DND-41 (cell line): Measurements from ENCODE around the gene NRG2.

Experiments
- EZH2 ChIP-seq: IDR thresholded peaks from 3 replicates; pipeline ENCODE4 v1.6.1; 2012; ENCODE audit warnings: borderline replicate concordance, low read depth, mild to moderate bottlenecking, moderate library complexity, low read length, inconsistent platforms; ENCODE audit not compliant: severe bottlenecking
- TF ChIP-seq, protein P1 (sequence below): IDR thresholded peaks from 2 replicates; pipeline ENCODE4 v1.5.1; 2012; ENCODE audit warnings: borderline replicate concordance, low read length, moderate library complexity, mild to moderate bottlenecking; ENCODE audit not compliant: poor library complexity, severe bottlenecking; ENCODE audit errors: extremely low read depth

GRCh38 chr5:139897342-139897741 is 145.8 kb downstream of the NRG2 start:
- TF ChIP-seq, protein P1, sequence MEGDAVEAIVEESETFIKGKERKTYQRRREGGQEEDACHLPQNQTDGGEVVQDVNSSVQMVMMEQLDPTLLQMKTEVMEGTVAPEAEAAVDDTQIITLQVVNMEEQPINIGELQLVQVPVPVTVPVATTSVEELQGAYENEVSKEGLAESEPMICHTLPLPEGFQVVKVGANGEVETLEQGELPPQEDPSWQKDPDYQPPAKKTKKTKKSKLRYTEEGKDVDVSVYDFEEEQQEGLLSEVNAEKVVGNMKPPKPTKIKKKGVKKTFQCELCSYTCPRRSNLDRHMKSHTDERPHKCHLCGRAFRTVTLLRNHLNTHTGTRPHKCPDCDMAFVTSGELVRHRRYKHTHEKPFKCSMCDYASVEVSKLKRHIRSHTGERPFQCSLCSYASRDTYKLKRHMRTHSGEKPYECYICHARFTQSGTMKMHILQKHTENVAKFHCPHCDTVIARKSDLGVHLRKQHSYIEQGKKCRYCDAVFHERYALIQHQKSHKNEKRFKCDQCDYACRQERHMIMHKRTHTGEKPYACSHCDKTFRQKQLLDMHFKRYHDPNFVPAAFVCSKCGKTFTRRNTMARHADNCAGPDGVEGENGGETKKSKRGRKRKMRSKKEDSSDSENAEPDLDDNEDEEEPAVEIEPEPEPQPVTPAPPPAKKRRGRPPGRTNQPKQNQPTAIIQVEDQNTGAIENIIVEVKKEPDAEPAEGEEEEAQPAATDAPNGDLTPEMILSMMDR = no peak
- TF ChIP-seq EZH2 = no peak
